ENCODE results near the gene USP36. TPM values are rescaled to one million over a fixed set of nuclear protein-coding genes. Genes with fewer than 3 reads are reported as not detected.
A peak's percentile ranks its signal among the peaks of the same experiment; 100 is the strongest.
"Not testable (repeated sequence)": the region's sequence is repeated elsewhere in the genome, so short reads cannot be mapped to it uniquely, and the experiment has no call there.

Gene USP36
- total RNA-seq, 1 donor from 2014 or later = 107 TPM

DNA sequence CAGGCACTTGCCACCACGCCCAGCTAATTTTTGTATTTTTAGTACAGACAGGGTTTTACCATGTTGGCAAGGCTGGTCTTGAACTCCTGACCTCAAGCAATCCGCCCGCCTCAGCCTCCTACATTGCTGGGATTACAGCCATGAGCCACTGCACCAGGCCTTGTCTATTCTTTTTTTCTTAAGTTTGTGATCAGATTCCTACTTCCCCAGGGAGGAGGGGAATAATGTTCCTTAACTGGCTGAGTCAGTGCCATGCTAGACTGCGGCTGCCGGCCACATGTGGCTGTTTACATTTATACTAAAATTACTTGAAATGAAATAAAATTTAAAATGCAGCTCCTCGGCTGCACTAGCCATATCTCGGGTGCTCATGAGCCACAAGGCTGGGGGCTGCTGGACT is 27.8 kb upstream of the USP36 start:
- ChIA-PET POLR2A (interaction anchor here (0.7 kb wide), 1 partner anchor 961 kb away, joined by 4 read pairs; no protein-coding TSS in a partner anchor), CTCF (interaction anchor here (0.8 kb wide), 1 partner anchor 103 kb away, joined by 3 read pairs; no protein-coding TSS in a partner anchor)
- Mint-ChIP-seq H3K4me1 (peaks cover 3% of the 10 kb centered on the region), H3K27ac (no peak overlapping the region), H3K36me3 (ENCODE audit: low read depth) (peaks cover 5% of the 10 kb centered on the region), H3K9me3 (no peaks in the 10 kb centered on the region), H3K27me3 (peaks cover 5% of the 10 kb centered on the region), H3K4me3 (no peak overlapping the region)
- ATAC-seq (ENCODE audit: low read depth) (no peak), DNase-seq (no peak)
- intact Hi-C loops (cut with micrococcal nuclease) = no loop called here
- no peak for TF ChIP-seq CTCF (IDR thresholded peaks at IDR 0.05)

GRCh38 chr17:78867046-78867445 is 26.4 kb upstream of the USP36 start:
- intact Hi-C loops (cut with micrococcal nuclease); H3K27me3 Mint-ChIP-seq; H3K36me3 Mint-ChIP-seq (ENCODE audit: low read depth); POLR2A ChIA-PET; DNase-seq; H3K27ac Mint-ChIP-seq; ATAC-seq (ENCODE audit: low read depth); H3K4me3 Mint-ChIP-seq; H3K9me3 Mint-ChIP-seq; H3K4me1 Mint-ChIP-seq: not testable (repeated sequence)
- CTCF ChIA-PET = interaction anchor here (1.0 to 4.1 kb wide), 7 partner anchors 19 to 104 kb away, joined by 3 to 54 read pairs (median 9); no protein-coding TSS in a partner anchor

DNA sequence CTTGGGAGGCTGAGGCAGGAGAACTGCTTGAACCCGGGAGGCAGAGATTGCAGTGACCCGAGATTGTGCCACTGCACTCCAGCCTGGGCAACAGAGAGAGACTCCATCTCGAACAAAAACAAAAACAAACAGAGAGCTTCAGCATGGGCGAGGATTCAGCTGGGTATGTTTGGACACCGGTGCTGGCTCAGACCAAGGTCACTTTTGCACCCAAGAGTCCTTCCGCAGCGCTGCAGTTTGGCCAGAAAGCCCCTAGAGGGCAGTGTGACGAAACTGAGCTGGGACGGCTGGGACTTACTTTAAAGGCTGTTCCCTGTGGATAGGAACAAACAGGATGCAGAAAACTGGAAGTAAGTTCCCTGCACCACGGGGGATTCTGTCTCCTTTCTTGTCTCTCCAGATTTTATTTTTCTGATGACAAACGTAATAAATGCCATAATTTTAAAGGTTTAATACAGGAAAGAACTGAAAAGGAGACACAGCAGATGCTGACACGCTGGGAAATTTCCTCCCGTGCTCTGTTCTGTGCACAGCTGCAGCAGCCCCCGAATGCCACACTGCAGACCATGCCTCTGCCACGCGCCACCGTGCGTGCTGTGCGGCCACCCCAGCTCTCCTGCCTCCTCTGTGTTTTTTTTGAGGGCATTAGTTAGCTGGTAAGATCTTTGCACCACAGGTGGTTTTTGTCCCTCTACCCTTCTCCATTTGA is 25.2 kb upstream of the USP36 start:
- DNase-seq = peak; percentile 66
- ChIA-PET CTCF (interaction anchor here (0.8 to 4.1 kb wide), 17 partner anchors 8 to 177 kb away, joined by 3 to 54 read pairs (median 3); partner anchors contain the start of gene LGALS3BP), POLR2A (interaction anchor here (0.6 to 1.1 kb wide), 6 partner anchors 10 to 1156 kb away, joined by 3 to 7 read pairs (median 4); partner anchors contain the start of gene TIMP2)
- peak; percentile 81 for ATAC-seq (ENCODE audit: low read depth)
- Mint-ChIP-seq H3K4me1 (peaks cover 3% of the 10 kb centered on the region), H3K4me3 (no peak overlapping the region), H3K9me3 (no peaks in the 10 kb centered on the region), H3K27ac (no peak overlapping the region), H3K36me3 (ENCODE audit: low read depth) (peaks cover 5% of the 10 kb centered on the region), H3K27me3 (peaks cover 5% of the 10 kb centered on the region)
- intact Hi-C loops (cut with micrococcal nuclease) = loop anchor here (1.0 kb wide), 3 partner anchors 23 to 105 kb away; partner anchors contain the start of gene TIMP2
- peak; percentile 34 for TF ChIP-seq CTCF (IDR thresholded peaks at IDR 0.05)

DNA sequence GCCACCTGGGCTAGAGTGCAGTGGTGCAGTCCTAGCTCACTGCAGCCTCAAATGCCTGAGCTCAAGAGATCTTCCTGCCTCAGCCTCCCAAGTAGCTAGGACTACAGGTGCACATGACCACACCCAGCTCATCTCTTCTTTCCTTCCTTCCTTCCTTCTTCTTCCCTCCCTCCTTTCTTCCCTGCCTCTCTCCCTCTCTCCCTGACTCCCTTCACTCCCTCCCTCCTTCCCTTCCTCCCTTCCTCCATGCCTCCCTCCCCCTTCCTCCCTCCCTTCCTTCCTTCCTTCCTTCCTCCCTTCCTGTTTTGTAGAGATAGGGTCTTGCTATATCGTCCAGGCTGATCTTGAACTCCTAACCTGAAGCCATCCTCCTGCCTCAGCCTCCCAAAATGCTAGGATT is 23.5 kb upstream of the USP36 start:
- TF ChIP-seq CTCF (IDR thresholded peaks at IDR 0.05) = no peak
- H3K27ac Mint-ChIP-seq = no peak overlapping the region
- H3K4me3 Mint-ChIP-seq = no peak overlapping the region
- H3K9me3 Mint-ChIP-seq = no peaks in the 10 kb centered on the region
- intact Hi-C loops (cut with micrococcal nuclease) = no loop called here
- DNase-seq = no peak
- no peaks in the 10 kb centered on the region for H3K36me3 Mint-ChIP-seq (ENCODE audit: low read depth)
- peaks cover 5% of the 10 kb centered on the region for H3K27me3 Mint-ChIP-seq
- ChIA-PET POLR2A (no interaction called here), CTCF (interaction anchor here (1.3 to 4.1 kb wide), 2 partner anchors 25 to 107 kb away, joined by 8 to 40 read pairs; no protein-coding TSS in a partner anchor)
- H3K4me1 Mint-ChIP-seq = peaks cover 3% of the 10 kb centered on the region
- no peak for ATAC-seq (ENCODE audit: low read depth)

DNA sequence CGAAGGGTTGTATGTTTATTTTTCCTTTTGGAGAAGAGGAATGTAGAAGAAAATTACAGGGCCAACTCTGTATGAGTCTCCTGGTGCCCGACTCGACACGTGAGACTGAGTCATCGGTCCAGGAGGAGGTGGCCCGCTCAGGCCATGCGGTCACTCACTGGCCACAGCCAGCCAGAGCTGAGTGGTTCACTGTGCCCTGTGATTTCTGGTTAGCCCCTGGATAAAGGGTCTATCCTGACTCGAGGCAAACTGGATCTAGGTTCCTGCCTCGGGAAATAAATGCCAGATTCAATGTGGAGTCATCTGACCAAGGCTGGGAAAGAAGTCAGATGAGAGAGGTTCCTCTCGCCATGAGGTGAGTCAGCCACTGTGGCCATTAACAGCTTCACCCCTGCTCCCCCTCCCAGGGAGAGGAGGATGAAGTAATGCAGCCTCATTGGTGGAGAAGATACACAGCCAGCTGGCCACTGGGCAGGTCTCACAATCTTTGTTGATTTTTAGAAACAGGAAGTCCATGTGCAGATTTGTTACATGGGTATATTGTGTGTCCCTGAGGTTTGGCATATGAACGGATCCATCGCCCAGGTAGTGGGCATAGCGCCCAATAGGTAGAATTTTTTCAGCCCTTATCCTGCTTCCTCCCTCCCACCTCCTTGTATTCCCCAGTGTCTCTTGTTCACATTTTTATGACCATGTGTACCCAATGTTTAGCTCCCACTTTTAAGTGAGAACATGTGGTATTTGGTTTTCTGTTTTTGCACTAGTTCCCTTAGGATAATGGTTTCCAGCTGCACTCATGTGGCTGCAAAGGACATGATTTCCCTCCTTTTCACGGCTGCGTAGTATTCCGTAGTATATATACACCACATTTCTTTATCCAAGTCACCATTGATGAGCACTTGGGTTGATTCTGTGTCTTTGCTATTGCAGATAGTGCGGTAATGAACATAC is 21.7 kb upstream of the USP36 start:
- DNase-seq (no peak), ATAC-seq (ENCODE audit: low read depth) (no peak)
- ChIA-PET POLR2A (no interaction called here), CTCF (no interaction called here)
- Mint-ChIP-seq H3K4me1 (peaks cover 3% of the 10 kb centered on the region), H3K27ac (no peak overlapping the region), H3K36me3 (ENCODE audit: low read depth) (no peaks in the 10 kb centered on the region), H3K4me3 (no peak overlapping the region), H3K9me3 (no peaks in the 10 kb centered on the region), H3K27me3 (peaks cover 5% of the 10 kb centered on the region)
- TF ChIP-seq CTCF (IDR thresholded peaks at IDR 0.05) = no peak
- intact Hi-C loops (cut with micrococcal nuclease) = no loop called here
